KG1 (cell line): Measurements from ENCODE around the gene SCN4B.

Source experiments
- DNase-seq: peaks from one replicate; lab custom pipeline; 2025; lab: John Stamatoyannopoulos, UW

The SCN4B gene

GRCh38 chr11:118099838-118100556 is 52.6 kb downstream of the SCN4B start:
- DNase-seq = no peak

- DNase-seq = no peak
Observed at GRCh38 chr11:118098996-118099837, 53.4 kb downstream of the SCN4B start.

- no peak for DNase-seq
Observed at GRCh38 chr11:118095967-118096367, 56.7 kb downstream of the SCN4B start.

GRCh38 chr11:118095493-118095892 is 57.1 kb downstream of the SCN4B start:
- no peak for DNase-seq

GRCh38 chr11:118092907-118093571 is 59.6 kb downstream of the SCN4B start:
- DNase-seq = no peak

- no peak for DNase-seq
Observed at GRCh38 chr11:118091690-118092089, 60.9 kb downstream of the SCN4B start.

- DNase-seq = no peak
Observed at GRCh38 chr11:118090545-118091162, 62.0 kb downstream of the SCN4B start.

- peak; percentile 64 for DNase-seq
Observed at GRCh38 chr11:118088531-118088930, 64.1 kb downstream of the SCN4B start.

GRCh38 chr11:118087931-118088330 is 64.7 kb downstream of the SCN4B start:
- DNase-seq = no peak

GRCh38 chr11:118086913-118087768 is 65.5 kb downstream of the SCN4B start, which contains the start of gene SMIM35:
SMIM35 (minus strand) TSS chr11:118086963; CDS start chr11:118086757, 206 bp downstream.
- DNase-seq = no peak

- DNase-seq = no peak
Observed at GRCh38 chr11:118084656-118085055, 68.0 kb downstream of the SCN4B start.

GRCh38 chr11:118084247-118084646 is 68.4 kb downstream of the SCN4B start:
- DNase-seq = peak; percentile 60
